22Rv1 (cell line): ENCODE measurements around the gene RORB.

ENCODE experiments used
- H3K27ac ChIP-seq: fragments of 450-650 bp; 2 replicates; pipeline ENCODE4 v1.5.1; 2017
- CTCF ChIP-seq: fragments of 450-650 bp; IDR thresholded peaks from 2 replicates; pipeline ENCODE4 v1.5.1; 2017; ENCODE audit warnings: mild to moderate bottlenecking
- ZFX ChIP-seq: fragments of 450-650 bp; IDR thresholded peaks from 2 replicates; pipeline ENCODE4 v1.6.1; 2017; ENCODE audit warnings: antibody characterized with exemption, borderline replicate concordance

Gene RORB

GRCh38 chr9:74513221-74513620, 16.1 kb downstream of the RORB start:
- no peak for TF ChIP-seq CTCF

GRCh38 chr9:74517188-74517587, 20.1 kb downstream of the RORB start:
- H3K27ac ChIP-seq, result no peak overlapping the region
- TF ChIP-seq ZFX, result no peak
- TF ChIP-seq CTCF, result no peak

More at GRCh38 chr9:74513221-74513620, 16.1 kb downstream of the RORB start:
- no peak overlapping the region for H3K27ac ChIP-seq

GRCh38 chr9:74519419-74519818, 22.3 kb downstream of the RORB start:
- TF ChIP-seq CTCF (no peak), ZFX (no peak)
- no peak overlapping the region for H3K27ac ChIP-seq

- H3K27ac ChIP-seq, result no peak overlapping the region
- TF ChIP-seq ZFX, result no peak
- no peak for TF ChIP-seq CTCF
Observed at GRCh38 chr9:74521009-74521408, 23.9 kb downstream of the RORB start.

GRCh38 chr9:74524289-74524688, 27.2 kb downstream of the RORB start:
- TF ChIP-seq CTCF, result no peak
- no peak for TF ChIP-seq ZFX
- no peak overlapping the region for H3K27ac ChIP-seq

GRCh38 chr9:74526215-74526614, 29.1 kb downstream of the RORB start:
- TF ChIP-seq CTCF (no peak), ZFX (no peak)
- H3K27ac ChIP-seq, result no peak overlapping the region

- no peak overlapping the region for H3K27ac ChIP-seq
- TF ChIP-seq CTCF, result no peak
- no peak for TF ChIP-seq ZFX
Observed at GRCh38 chr9:74527718-74528117, 30.6 kb downstream of the RORB start.
